GM20431 (cell line): Measurements from ENCODE around the gene GABPB1.

Experiments used
- in situ Hi-C: fragments of 300-500 bp; cut with MseI, MboI; formaldehyde crosslinking; loops from one replicate; pipeline ENCODE4 v1.15.0; 2020; ENCODE audit warnings: low sequenced_read_pairs; ENCODE audit not compliant: unreplicated experiment

The GABPB1 gene

GRCh38 chr15:50248994-50249582 lies 105.9 kb downstream of the GABPB1 start:
- in situ Hi-C loops, result no loop called here

GRCh38 chr15:50247819-50248655 lies 107.0 kb downstream of the GABPB1 start:
- in situ Hi-C loops, result no loop called here

DNA sequence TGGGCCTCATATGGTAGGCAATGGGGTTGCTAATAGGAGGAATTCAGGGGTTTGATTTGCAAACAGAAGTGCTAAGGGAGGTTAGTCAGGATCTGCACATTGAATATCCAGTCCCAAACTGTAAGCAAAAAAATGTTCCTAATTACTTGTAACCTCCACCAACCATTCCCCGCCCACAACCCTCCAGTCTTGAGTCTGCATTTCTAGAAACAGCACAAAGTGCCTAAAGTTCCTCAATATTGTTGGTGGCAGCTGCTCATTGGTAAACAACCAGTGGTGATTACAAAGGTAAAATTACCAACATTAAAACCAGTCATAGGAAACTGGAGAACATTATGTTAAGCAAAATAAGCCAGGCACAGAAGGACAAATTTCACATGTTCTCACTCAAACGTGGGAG lies 108.4 kb downstream of the GABPB1 start:
- in situ Hi-C loops, result no loop called here

- in situ Hi-C loops, result no loop called here
These were observed 109.9 kb downstream of the GABPB1 start for GRCh38 chr15:50244959-50245624.

GRCh38 chr15:50244153-50244552 lies 110.8 kb downstream of the GABPB1 start:
- in situ Hi-C loops, result no loop called here

- in situ Hi-C loops, result no loop called here
These were observed 113.1 kb downstream of the GABPB1 start for GRCh38 chr15:50241684-50242450.

DNA sequence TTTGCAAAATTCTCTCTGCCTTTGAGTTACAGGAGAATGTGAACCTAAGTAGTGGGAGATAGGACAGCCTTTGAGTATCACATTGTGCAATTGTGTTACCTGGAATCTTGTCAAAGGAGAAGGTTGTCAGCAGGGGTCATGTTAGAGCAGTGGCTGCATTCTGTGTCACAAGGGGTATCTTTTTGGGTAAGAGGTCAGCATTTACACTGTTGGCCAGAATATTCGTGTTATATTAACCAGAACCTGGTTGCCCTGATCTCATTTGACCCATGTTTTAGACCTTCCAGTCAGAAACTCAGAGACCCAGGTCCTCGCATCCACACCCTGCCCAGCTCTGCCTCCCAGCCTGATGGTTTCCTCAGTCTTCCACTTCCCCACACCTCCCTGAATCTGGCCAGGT lies 116.7 kb downstream of the GABPB1 start:
- in situ Hi-C loops, result no loop called here

DNA sequence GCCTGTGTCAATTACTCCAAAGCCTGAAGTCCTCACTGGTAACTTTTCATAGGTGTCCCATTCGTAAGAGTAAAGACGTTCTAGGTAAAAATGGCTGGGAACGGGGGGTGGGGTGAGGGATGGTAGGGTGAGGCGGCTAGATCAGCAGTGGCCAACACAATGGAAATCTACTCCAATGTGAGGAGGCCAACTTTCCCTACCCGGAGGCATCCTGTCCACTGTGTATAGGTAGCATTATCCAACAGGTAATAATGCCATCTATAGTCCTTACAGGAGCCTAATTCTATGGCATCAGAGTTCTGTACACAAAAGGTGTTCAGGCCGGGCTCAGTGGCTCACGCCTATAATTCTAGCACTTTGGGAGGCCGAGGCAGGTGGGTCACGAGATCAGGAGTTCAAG lies 118.6 kb downstream of the GABPB1 start:
- in situ Hi-C loops, result no loop called here

DNA sequence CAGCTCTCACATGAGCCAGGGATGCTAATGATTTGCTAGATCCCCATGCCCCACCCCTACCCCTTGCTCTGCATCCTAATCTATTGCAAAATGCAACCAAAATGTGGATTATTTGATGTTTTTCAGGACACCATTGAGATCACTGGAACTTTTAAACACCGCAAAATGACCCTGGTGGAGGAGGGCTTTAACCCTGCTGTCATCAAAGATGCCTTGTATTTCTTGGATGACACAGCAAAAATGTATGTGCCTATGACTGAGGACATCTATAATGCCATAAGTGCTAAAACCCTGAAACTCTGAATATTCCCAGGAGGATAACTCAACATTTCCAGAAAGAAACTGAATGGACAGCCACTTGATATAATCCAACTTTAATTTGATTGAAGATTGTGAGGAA lies 119.2 kb downstream of the GABPB1 start:
- in situ Hi-C loops, result no loop called here

GRCh38 chr15:50234764-50235163 lies 120.2 kb downstream of the GABPB1 start:
- in situ Hi-C loops, result no loop called here

DNA sequence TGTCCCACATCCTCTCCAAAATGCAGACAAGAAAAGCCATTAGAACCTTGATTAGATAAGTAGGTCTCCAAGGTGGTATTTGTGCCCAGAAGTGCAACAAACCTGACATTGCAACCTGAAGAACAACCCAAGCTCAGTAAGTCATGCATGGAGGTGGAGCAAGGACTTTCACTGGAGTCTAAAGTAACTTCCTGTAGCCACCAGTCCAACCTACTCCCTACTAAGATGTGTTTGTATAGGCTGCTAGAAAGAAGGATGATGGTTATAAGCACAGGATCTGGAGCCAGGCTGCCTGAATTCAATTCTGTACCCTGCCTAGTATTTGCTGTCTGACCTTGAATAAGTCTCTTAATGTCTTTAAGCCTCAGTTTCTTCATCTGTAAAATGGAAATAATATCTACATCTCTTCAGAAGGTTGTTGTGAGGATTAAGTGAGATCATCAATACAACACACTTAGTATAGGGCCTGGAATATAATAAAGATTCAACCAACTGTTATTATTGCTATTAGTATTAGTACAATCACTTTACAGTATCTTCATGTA lies 121.7 kb downstream of the GABPB1 start:
- in situ Hi-C loops, result no loop called here

DNA sequence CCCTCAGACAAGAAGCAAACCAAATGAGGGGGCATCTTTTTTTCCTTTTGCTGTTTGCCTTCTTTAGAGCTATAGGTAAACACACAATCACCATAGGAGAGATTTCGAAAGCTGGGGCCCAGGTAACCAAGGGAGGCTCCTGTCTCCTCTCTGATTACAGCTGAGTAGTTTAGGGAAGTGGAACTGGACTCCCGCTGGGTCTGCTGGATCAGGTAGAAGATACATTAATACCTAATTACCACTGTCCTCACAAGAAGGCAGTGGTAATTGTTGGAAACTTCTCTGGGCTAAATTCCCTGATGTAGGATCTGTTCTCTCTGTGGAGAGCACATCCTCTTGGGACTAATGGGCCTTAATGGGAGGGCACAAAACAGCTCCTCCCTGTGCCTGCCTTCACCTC lies 122.2 kb downstream of the GABPB1 start:
- in situ Hi-C loops, result no loop called here

DNA sequence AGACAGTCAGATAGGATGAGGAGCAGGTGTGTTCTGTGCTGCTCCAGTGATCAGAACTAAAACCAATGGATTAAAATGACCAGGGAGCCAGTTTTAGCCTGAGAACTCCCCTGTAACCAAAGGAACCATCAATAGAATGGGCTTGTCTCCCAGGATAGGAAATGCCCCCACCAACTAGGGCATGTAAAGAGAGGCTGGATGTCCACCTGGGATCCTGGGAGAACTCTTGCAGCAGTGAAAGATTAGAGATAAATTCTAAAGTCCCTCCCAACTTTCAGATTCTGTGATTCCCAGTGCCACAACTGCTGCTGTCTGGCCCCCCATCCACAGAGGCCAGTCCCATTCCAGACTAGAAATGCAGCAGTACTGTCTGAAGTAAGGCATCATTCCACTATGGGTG lies 123.2 kb downstream of the GABPB1 start:
- in situ Hi-C loops, result no loop called here

DNA sequence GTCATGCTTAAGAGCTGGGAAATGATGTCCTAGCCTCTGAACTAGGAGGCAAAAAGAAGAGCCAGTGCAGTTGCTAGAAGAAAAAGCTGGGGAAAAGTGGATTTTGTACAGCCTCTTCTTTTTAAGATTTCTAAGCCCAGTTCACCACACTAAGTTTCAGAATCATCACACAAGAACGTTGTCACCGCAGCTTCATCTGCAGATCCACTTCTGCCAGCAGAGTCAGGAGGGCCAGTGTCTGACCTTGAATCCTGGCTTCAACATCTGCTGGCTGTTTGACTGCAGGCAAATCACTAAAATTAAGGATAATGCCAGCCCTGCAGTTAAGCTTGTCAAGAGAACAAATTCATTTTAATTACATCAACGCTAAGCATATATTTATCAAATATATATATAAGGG lies 125.7 kb downstream of the GABPB1 start:
- in situ Hi-C loops, result no loop called here

DNA sequence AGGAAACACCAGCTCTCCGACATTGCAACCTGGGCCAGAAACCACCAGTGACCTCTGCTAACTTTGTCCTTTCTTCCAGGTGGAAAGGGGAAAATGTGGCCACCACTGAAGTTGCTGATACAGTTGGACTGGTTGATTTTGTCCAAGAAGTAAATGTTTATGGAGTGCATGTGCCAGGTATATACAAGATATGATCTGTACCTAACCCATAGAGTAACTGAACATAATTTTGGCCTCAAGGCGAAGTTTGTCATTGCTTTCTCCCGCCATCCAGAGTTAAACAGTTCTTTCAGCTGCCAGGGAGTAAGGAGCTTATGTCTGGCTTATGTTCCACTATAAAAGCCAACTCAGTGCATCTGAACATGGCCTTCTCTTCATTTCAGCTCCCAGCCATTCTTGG lies 126.1 kb downstream of the GABPB1 start:
- in situ Hi-C loops, result no loop called here

- in situ Hi-C loops, result no loop called here
These were observed 127.9 kb downstream of the GABPB1 start for GRCh38 chr15:50227076-50227475.

- in situ Hi-C loops, result no loop called here
These were observed 129.1 kb downstream of the GABPB1 start for GRCh38 chr15:50225938-50226337.
